Measurements from ENCODE around the gene SGCD. TPM values are rescaled to one million over a fixed set of nuclear protein-coding genes. Genes with fewer than 3 reads are reported as not detected.

Gene SGCD
- total RNA-seq, 1 donor from 2014 or later: 0.64 TPM

GRCh38 chr5:156764176-156764971 is 437.4 kb downstream of the SGCD start:
- DNase-seq (ENCODE audit: low read depth in 2 of 2): no peak

GRCh38 chr5:156774273-156774672 is 447.3 kb downstream of the SGCD start:
- no peak for DNase-seq (ENCODE audit: low read depth in 2 of 2)

- no peak for DNase-seq (ENCODE audit: low read depth in 2 of 2)
Observed at GRCh38 chr5:156778139-156778706, 451.3 kb downstream of the SGCD start.

GRCh38 chr5:156778752-156779151 is 451.8 kb downstream of the SGCD start:
- no peak for DNase-seq (ENCODE audit: low read depth in 2 of 2)

GRCh38 chr5:156779436-156779835 is 452.5 kb downstream of the SGCD start:
- no peak for DNase-seq (ENCODE audit: low read depth in 2 of 2)

- DNase-seq (ENCODE audit: low read depth in 2 of 2): no peak
Observed at GRCh38 chr5:156783092-156783491, 456.1 kb downstream of the SGCD start.

- no peak for DNase-seq (ENCODE audit: low read depth in 2 of 2)
Observed at GRCh38 chr5:156794687-156795086, 467.7 kb downstream of the SGCD start.

GRCh38 chr5:156798201-156798600 is 471.2 kb downstream of the SGCD start:
- no peak for DNase-seq (ENCODE audit: low read depth in 2 of 2)

GRCh38 chr5:156799171-156799570 is 472.2 kb downstream of the SGCD start:
- DNase-seq (ENCODE audit: low read depth in 2 of 2): no peak

GRCh38 chr5:156800929-156801328 is 474.0 kb downstream of the SGCD start:
- DNase-seq (ENCODE audit: low read depth in 2 of 2): no peak

GRCh38 chr5:156802501-156802900 is 475.5 kb downstream of the SGCD start:
- no peak for DNase-seq (ENCODE audit: low read depth in 2 of 2)

GRCh38 chr5:156803404-156803803 is 476.4 kb downstream of the SGCD start:
- DNase-seq (ENCODE audit: low read depth in 2 of 2): no peak

GRCh38 chr5:156812959-156813358 is 486.0 kb downstream of the SGCD start:
- no peak for DNase-seq (ENCODE audit: low read depth in 2 of 2)

- DNase-seq (ENCODE audit: low read depth in 2 of 2): no peak
Observed at GRCh38 chr5:156815988-156816599, 489.1 kb downstream of the SGCD start.
